Measurements from ENCODE around the gene PACRGL.
A peak's percentile ranks its signal among the peaks of the same experiment; 100 is the strongest.
"Not testable (repeated sequence)": the region's sequence is repeated elsewhere in the genome, so short reads cannot be mapped to it uniquely, and the experiment has no call there.

The PACRGL gene

GRCh38 chr4:20724915-20725314, 24.7 kb downstream of the PACRGL start:
- DNase-seq = no peak

GRCh38 chr4:20735931-20736330, 35.7 kb downstream of the PACRGL start:
- DNase-seq = no peak

- not testable (repeated sequence) for DNase-seq
These were observed 45.7 kb downstream of the PACRGL start for GRCh38 chr4:20746000-20746399.

- DNase-seq = no peak
These were observed 52.4 kb downstream of the PACRGL start for GRCh38 chr4:20752641-20753040.

- DNase-seq = no peak
These were observed 53.8 kb downstream of the PACRGL start for GRCh38 chr4:20754036-20754435.

- no peak for DNase-seq
These were observed 59.8 kb downstream of the PACRGL start for GRCh38 chr4:20760053-20760452.

- DNase-seq = no peak
These were observed 61.1 kb downstream of the PACRGL start for GRCh38 chr4:20761382-20761781.

- DNase-seq = no peak
These were observed 61.6 kb downstream of the PACRGL start for GRCh38 chr4:20761826-20762225.

GRCh38 chr4:20764366-20764992, 64.2 kb downstream of the PACRGL start:
- no peak for DNase-seq

GRCh38 chr4:20773144-20773997, 73.1 kb downstream of the PACRGL start:
- peak; percentile 72 for DNase-seq

- DNase-seq = no peak
These were observed 78.6 kb downstream of the PACRGL start for GRCh38 chr4:20778896-20779295.

GRCh38 chr4:20783134-20783533, 82.9 kb downstream of the PACRGL start:
- DNase-seq = not testable (repeated sequence)

- no peak for DNase-seq
These were observed 87.8 kb downstream of the PACRGL start for GRCh38 chr4:20787940-20788665.

Data from hematopoietic multipotent progenitor cell treated with erythropoietin and hydrocortisone succinate and interleukin-3 and kit ligand, for 4 days (in vitro differentiated cells).